GM23338 (cell line): ENCODE measurements around the gene TTC28. TPM values are rescaled to one million over a fixed set of nuclear protein-coding genes. Genes with fewer than 3 reads are reported as not detected.

Experiments used
- ATAC-seq: fragments of 200-7000 bp; cut with Tn5 transposase; 3 replicates; pipeline ENCODE4 v1.9.1; 2020
- DNase-seq: peaks from one replicate; pipeline ENCODE4 v3.0.0-alpha.2; 2015; ENCODE audit warnings: low spot score
- H2AFZ ChIP-seq: fragments of 200-600 bp; sonication (generic); 2 replicates; pipeline ENCODE4 v1.8.0; 2016; ENCODE audit warnings: antibody characterized with exemption, mild to moderate bottlenecking, moderate library complexity
- H3F3A ChIP-seq: fragments of 200-600 bp; sonication (generic); replicated peaks from 2 replicates; pipeline ENCODE4 v1.8.0; 2017; ENCODE audit warnings: antibody characterized with exemption, mixed run types, low read depth
- H3K27ac ChIP-seq: fragments of 200-600 bp; sonication (generic); 2 replicates; pipeline ENCODE4 v1.6.1; 2016; ENCODE audit warnings: low read depth
- H3K27me3 ChIP-seq: fragments of 200-600 bp; sonication (generic); 2 replicates; pipeline ENCODE4 v1.8.0; 2016; ENCODE audit warnings: mild to moderate bottlenecking, mixed run types, moderate library complexity; ENCODE audit not compliant: insufficient read depth
- H3K36me3 ChIP-seq: fragments of 200-600 bp; sonication (generic); 2 replicates; pipeline ENCODE4 v1.8.0; 2016; ENCODE audit warnings: mild to moderate bottlenecking; ENCODE audit not compliant: insufficient read depth
- H3K4me1 ChIP-seq: fragments of 200-600 bp; sonication (generic); 2 replicates; pipeline ENCODE4 v1.8.0; 2016; ENCODE audit warnings: mild to moderate bottlenecking, moderate library complexity; ENCODE audit not compliant: insufficient read depth
- H3K4me2 ChIP-seq: fragments of 200-600 bp; sonication (generic); 2 replicates; pipeline ENCODE4 v1.7.1; 2017; ENCODE audit warnings: mixed run types
- H3K4me3 ChIP-seq: fragments of 200-600 bp; sonication (generic); 2 replicates; pipeline ENCODE4 v1.6.1; 2016; ENCODE audit warnings: mixed run types
- H3K79me2 ChIP-seq: fragments of 200-600 bp; sonication (generic); replicated peaks from 2 replicates; pipeline ENCODE4 v1.8.0; 2017; ENCODE audit warnings: mild to moderate bottlenecking; ENCODE audit not compliant: insufficient read depth
- H3K9me2 ChIP-seq: fragments of 200-600 bp; sonication (generic); 2 replicates; pipeline ENCODE4 v1.8.0; 2017; ENCODE audit not compliant: insufficient read depth
- H4K20me1 ChIP-seq: fragments of 200-600 bp; sonication (generic); replicated peaks from 2 replicates; pipeline ENCODE4 v1.8.0; 2017; ENCODE audit warnings: mild to moderate bottlenecking; ENCODE audit not compliant: insufficient read depth
- H3K27ac Mint-ChIP-seq: 2 replicates; pipeline ENCODE4 v1.8.0; 2020; ENCODE audit warnings: inconsistent platforms, mild to moderate bottlenecking, moderate library complexity, mixed read lengths
- H3K27me3 Mint-ChIP-seq: 3 replicates; pipeline ENCODE4 v1.8.0; 2022; ENCODE audit warnings: low read depth, mild to moderate bottlenecking, moderate library complexity, mixed read lengths, inconsistent platforms; ENCODE audit not compliant: insufficient read depth, poor library complexity
- H3K36me3 Mint-ChIP-seq: 3 replicates; pipeline ENCODE4 v1.8.0; 2021; ENCODE audit warnings: low read depth, mild to moderate bottlenecking, inconsistent platforms, moderate library complexity, mixed read lengths
- H3K4me1 Mint-ChIP-seq: 3 replicates; pipeline ENCODE4 v1.8.0; 2020; ENCODE audit warnings: mild to moderate bottlenecking, inconsistent platforms, mixed read lengths
- H3K4me3 Mint-ChIP-seq: 3 replicates; pipeline ENCODE4 v1.8.0; 2021; ENCODE audit warnings: moderate library complexity, mild to moderate bottlenecking, inconsistent platforms, mixed read lengths
- H3K9me3 Mint-ChIP-seq: 3 replicates; pipeline ENCODE4 v1.8.0; 2020; ENCODE audit warnings: moderate library complexity, mild to moderate bottlenecking, inconsistent platforms, mixed read lengths
- CREB1 ChIP-seq: fragments of 250-450 bp; sonication (Bioruptor Pico); IDR thresholded peaks from 2 replicates; pipeline ENCODE4 v1.5.0; 2020; ENCODE audit warnings: low read depth, mild to moderate bottlenecking, moderate library complexity
- CTCF ChIP-seq, 2 experiments: fragments of 200-600 bp in 1 of 2; sonication (generic) in 1 of 2; conservative IDR thresholded peaks; 2 replicates each; pipeline versions ENCODE4 v1.5.1 to v1.6.1; 2016 to 2017; ENCODE audit warnings: antibody characterized with exemption in 2 of 2, low read depth in 2 of 2, mild to moderate bottlenecking in 2 of 2, moderate library complexity in 1 of 2
- ETS1 ChIP-seq: IDR thresholded peaks from 2 replicates; pipeline ENCODE4 v1.6.1; 2016; ENCODE audit warnings: antibody characterized with exemption
- EZH2 ChIP-seq: fragments of 200-600 bp; sonication (generic); IDR thresholded peaks from one replicate; pipeline ENCODE4 v1.8.0; 2017; ENCODE audit warnings: antibody characterized with exemption, mild to moderate bottlenecking, low read depth; ENCODE audit not compliant: unreplicated experiment
- EZH2phosphoT487 ChIP-seq: fragments of 200-600 bp; sonication (generic); IDR thresholded peaks from one replicate; pipeline ENCODE4 v1.8.1; 2018; ENCODE audit warnings: antibody characterized with exemption; ENCODE audit not compliant: unreplicated experiment
- JUNB ChIP-seq: IDR thresholded peaks from one replicate; pipeline ENCODE4 v1.6.1; 2016; ENCODE audit warnings: antibody characterized with exemption; ENCODE audit not compliant: unreplicated experiment
- NANOG ChIP-seq: IDR thresholded peaks from 2 replicates; pipeline ENCODE4 v1.6.1; 2016; ENCODE audit warnings: antibody characterized with exemption, borderline replicate concordance
- POLR2AphosphoS5 ChIP-seq: IDR thresholded peaks from 2 replicates; pipeline ENCODE4 v1.6.1; 2016; ENCODE audit warnings: antibody characterized with exemption, low read depth
- REST ChIP-seq: IDR thresholded peaks from one replicate; pipeline ENCODE4 v1.6.1; 2018; ENCODE audit warnings: antibody characterized with exemption; ENCODE audit not compliant: unreplicated experiment
- STAT1 ChIP-seq: IDR thresholded peaks from one replicate; pipeline ENCODE4 v1.6.1; 2016; ENCODE audit warnings: antibody characterized with exemption; ENCODE audit not compliant: unreplicated experiment
- ZNF114 ChIP-seq: fragments of 250-450 bp; sonication (Bioruptor Pico); IDR thresholded peaks from 2 replicates; pipeline ENCODE4 v1.5.0; 2020; ENCODE audit warnings: mild to moderate bottlenecking, moderate library complexity
- ZNF331 ChIP-seq: fragments of 250-450 bp; sonication (Bioruptor Pico); IDR thresholded peaks from 2 replicates; pipeline ENCODE4 v1.5.0; 2020; ENCODE audit warnings: low read depth, mild to moderate bottlenecking, moderate library complexity
- ZNF462 ChIP-seq: fragments of 250-450 bp; sonication (Bioruptor Pico); IDR thresholded peaks from 2 replicates; pipeline ENCODE4 v1.5.0; 2020; ENCODE audit warnings: mild to moderate bottlenecking, moderate library complexity
- polyA plus RNA-seq: library from polyadenylated mRNA; unstranded; fragments of >200 nt; fragmentation: Nextera tagmentation; extraction: Ambion mirVana; gene quantifications from 2 replicates; pipeline ENCODE4 v1.2.1, GENCODE V29; 2016
- total RNA-seq: library from RNA; depleted of rRNA; stranded (reverse); fragments of >200 nt; shearing (Covaris generic); gene quantifications from 2 replicates; pipeline ENCODE4 v1.2.3, GENCODE V29; 2014

Gene TTC28
- total and polyA plus RNA-seq, 2 experiments from 2014 or later = 4.5 to 16.1 TPM

- no peak for DNase-seq
- Histone ChIP-seq H3K9me2 (no peaks in the 10 kb centered on the region), H4K20me1 (no peaks in the 10 kb centered on the region), H3K79me2 (no peaks in the 10 kb centered on the region), H3K4me1 (no peaks in the 10 kb centered on the region), H3K27ac (no peak overlapping the region), H3K36me3 (no peaks in the 10 kb centered on the region), H3K4me2 (no peak overlapping the region), H3F3A (no peaks in the 10 kb centered on the region), H3K27me3 (no peaks in the 10 kb centered on the region), H2AFZ (no peak overlapping the region), H3K4me3 (no peak overlapping the region)
- peaks cover 2% of the 10 kb centered on the region for H3K27me3 Mint-ChIP-seq
- TF ChIP-seq NANOG (no peak), ZNF331 (CRISPR knock-in tag) (no peak), STAT1 (no peak), POLR2AphosphoS5 (no peak), ZNF114 (CRISPR knock-in tag) (no peak), EZH2phosphoT487 (no peak), ETS1 (no peak), ZNF462 (CRISPR knock-in tag) (no peak), REST (no peak), JUNB (no peak), CREB1 (CRISPR knock-in tag) (no peak), CTCF (conservative IDR thresholded peaks at IDR 0.05; ENCODE audit: low read depth in 2 of 2) (no peak), EZH2 (no peak)
- H3K4me3 Mint-ChIP-seq = no peak overlapping the region
- peaks cover 9% of the 10 kb centered on the region; the same call in 1 of the 3 replicates for H3K36me3 Mint-ChIP-seq
- no peak for ATAC-seq
- H3K4me1 Mint-ChIP-seq = peaks cover 17% of the 10 kb centered on the region
- peak overlapping the region; percentile 74 for H3K27ac Mint-ChIP-seq
- H3K9me3 Mint-ChIP-seq = peaks cover 8% of the 10 kb centered on the region; the same call in 2 of the 3 replicates
These were observed 720.1 kb downstream of the TTC28 start for GRCh38 chr22:27959335-27960090.
